T-cell (primary cell): ENCODE measurements around the gene RNASE7. TPM values are rescaled to one million over a fixed set of nuclear protein-coding genes. Genes with fewer than 3 reads are reported as not detected.
"Not testable (repeated sequence)": the region's sequence is repeated elsewhere in the genome, so short reads cannot be mapped to it uniquely, and the experiment has no call there.

Experiments
- ATAC-seq, 4 experiments: fragments of 200-7000 bp in 3 of 4; fragments of 150-1000 bp in 1 of 4; cut with Tn5 transposase; replicated peaks in 1 of 4; 1 replicate in 3 of 4; 2 replicates in 1 of 4; pipeline ENCODE4 v1.10.0; 2021; ENCODE audit warnings: moderate library complexity in 3 of 4, mild to moderate bottlenecking in 2 of 4, moderate number of reproducible peaks in 1 of 4
- CTCF ChIA-PET, 2 donors: fragments of 300-600 bp; sonication (Branson Sonifier 250); formaldehyde crosslinking; loops; one replicate each; lab custom pipeline; 2022; ENCODE audit warnings: antibody characterized with exemption in 2 of 2; lab: Charles Lee
- POLR2A ChIA-PET, 2 donors: fragments of 300-600 bp; sonication (Branson Sonifier 250); formaldehyde crosslinking; loops; one replicate each; lab custom pipeline; 2022; ENCODE audit warnings: antibody characterized with exemption in 2 of 2; lab: Charles Lee
- DNase-seq, 35 experiments: peaks; one replicate each; pipeline versions ENCODE4 v3.0.0 to v3.0.0-alpha.2; 2013 to 2023
- H3K27ac ChIP-seq: one replicate; pipeline ENCODE4 v1.5.1; 2013; ENCODE audit warnings: low read length
- H3K27me3 ChIP-seq, 2 experiments: replicated peaks in 1 of 2; 1 replicate in 1 of 2; 2 replicates in 1 of 2; pipeline versions ENCODE4 v1.6.1 to v1.7.0; 2013; ENCODE audit warnings: low read length in 1 of 2, mixed read lengths in 1 of 2; ENCODE audit not compliant: control insufficient read depth in 2 of 2, insufficient read depth in 2 of 2; ENCODE audit errors: extremely low read depth in 1 of 2
- H3K36me3 ChIP-seq, 2 donors: 1 replicate in 1 of 2; 2 replicates in 1 of 2; pipeline versions ENCODE4 v1.6.1 to v1.7.0; 2013; ENCODE audit warnings: low read length in 1 of 2; ENCODE audit not compliant: control insufficient read depth in 2 of 2, insufficient read depth in 1 of 2; ENCODE audit errors: extremely low read depth in 1 of 2
- H3K4me1 ChIP-seq, 2 experiments: 1 replicate in 1 of 2; 2 replicates in 1 of 2; pipeline versions ENCODE4 v1.6.1 to v1.7.0; 2013; ENCODE audit warnings: low read length in 2 of 2, mixed read lengths in 1 of 2; ENCODE audit not compliant: insufficient read depth in 2 of 2, control insufficient read depth in 1 of 2; ENCODE audit errors: extremely low read depth in 1 of 2
- H3K4me3 ChIP-seq, 2 donors: 1 replicate in 1 of 2; 2 replicates in 1 of 2; pipeline versions ENCODE4 v1.5.1 to v1.7.0; 2013; ENCODE audit warnings: mild to moderate bottlenecking in 2 of 2, low read length in 1 of 2, moderate library complexity in 1 of 2; ENCODE audit not compliant: control insufficient read depth in 1 of 2; ENCODE audit errors: extremely low read depth in 1 of 2
- H3K9me3 ChIP-seq: 2 replicates; pipeline ENCODE4 v1.7.0; 2013
- H3K27ac Mint-ChIP-seq, 2 donors: one replicate each; pipeline ENCODE4 v1.8.0; 2020 to 2021; ENCODE audit warnings: mild to moderate bottlenecking in 2 of 2, mixed read lengths in 2 of 2
- H3K27me3 Mint-ChIP-seq, 2 donors: one replicate each; pipeline ENCODE4 v1.8.0; 2021 to 2022; ENCODE audit warnings: mixed read lengths in 2 of 2
- H3K36me3 Mint-ChIP-seq: one replicate; pipeline ENCODE4 v1.8.0; 2021; ENCODE audit warnings: mixed read lengths
- H3K4me1 Mint-ChIP-seq, 3 donors: one replicate each; pipeline ENCODE4 v1.8.0; 2020 to 2022; ENCODE audit warnings: mixed read lengths in 3 of 3, mild to moderate bottlenecking in 1 of 3
- H3K4me3 Mint-ChIP-seq, 3 donors: one replicate each; pipeline ENCODE4 v1.8.0; 2020 to 2022; ENCODE audit warnings: mild to moderate bottlenecking in 3 of 3, mixed read lengths in 3 of 3, moderate library complexity in 3 of 3
- H3K9me3 Mint-ChIP-seq, 3 donors: one replicate each; pipeline ENCODE4 v1.8.0; 2020 to 2022; ENCODE audit warnings: mixed read lengths in 3 of 3
- WGBS: methylation state at CpG from one replicate; pipeline ENCODE4 v1.1.5; 2013; ENCODE audit warnings: missing lambda C conversion rate; ENCODE audit not compliant: insufficient coverage; 5-methylcytosine and 5-hydroxymethylcytosine counted together
- total RNA-seq, 35 experiments: library from RNA in 6 of 35; stranded (reverse) in 6 of 35; fragments of 120-200 nt in 1 of 35; gene quantifications; one replicate each; pipeline versions ENCODE4 v1.2.1 to v1.2.4 and lab custom pipeline; 2013 to 2026

The RNASE7 gene
- total RNA-seq, 5 donors from 2014 or later (not counting 1 experiment from before 2014, with no cell fraction given), result not detected

GRCh38 chr14:21038441-21039422, 3.4 kb upstream of the RNASE7 start:
- no peak overlapping the region for H3K4me3 Mint-ChIP-seq
- ChIA-PET POLR2A (interaction anchor here (0.6 to 1.3 kb wide), 2 partner anchors 24 to 26 kb away, joined by 4 to 6 read pairs; no protein-coding TSS in a partner anchor), CTCF (interaction anchor here (3.7 to 6.6 kb wide), 2 partner anchors 22 to 23 kb away, joined by 47 to 53 read pairs; no protein-coding TSS in a partner anchor)
- no peaks in the 10 kb centered on the region for H3K9me3 Mint-ChIP-seq
- 87% methylated on average over 4 of the region's 10 CpGs for WGBS
- H3K27ac ChIP-seq, result no peak overlapping the region
- H3K36me3 Mint-ChIP-seq, result no peaks in the 10 kb centered on the region
- H3K4me1 Mint-ChIP-seq, result peaks cover 0 to 4% (median 0%) of the 10 kb centered on the region in 3 donors
- no peaks in the 10 kb centered on the region for H3K9me3 ChIP-seq
- no peaks in the 10 kb centered on the region for H3K4me1 ChIP-seq
- peaks cover 0 to 13% of the 10 kb centered on the region in 2 experiments for H3K27me3 ChIP-seq
- no peak for ATAC-seq
- H3K4me3 ChIP-seq, result no peak overlapping the region
- no peak for DNase-seq
- H3K36me3 ChIP-seq, result no peaks in the 10 kb centered on the region
- H3K27ac Mint-ChIP-seq, result no peak overlapping the region
- peaks cover 3 to 9% of the 10 kb centered on the region in 2 donors for H3K27me3 Mint-ChIP-seq

GRCh38 chr14:21039585-21040369, 2.4 kb upstream of the RNASE7 start:
- POLR2A ChIA-PET, result interaction anchor here in 1 of 2 donors (1.3 kb wide), 1 partner anchor 25 kb away, joined by 4 read pairs; no protein-coding TSS in a partner anchor

GRCh38 chr14:21040370-21040925, 1.7 kb upstream of the RNASE7 start:
- Histone ChIP-seq H3K27ac (no peak overlapping the region), H3K27me3 (peaks cover 0 to 12% of the 10 kb centered on the region in 2 experiments), H3K4me1 (peaks cover 0 to 8% of the 10 kb centered on the region in 2 experiments), H3K36me3 (no peaks in the 10 kb centered on the region), H3K4me3 (no peak overlapping the region), H3K9me3 (no peaks in the 10 kb centered on the region)
- DNase-seq, result no peak
- no peaks in the 10 kb centered on the region for H3K9me3 Mint-ChIP-seq
- H3K27me3 Mint-ChIP-seq, result peaks cover 8 to 20% of the 10 kb centered on the region in 2 donors
- 91% methylated on average over 7 of the region's 8 CpGs for WGBS
- peak overlapping the region in 1 of 2 donors; percentile 22 for H3K27ac Mint-ChIP-seq
- ChIA-PET CTCF (interaction anchor here (0.8 to 6.6 kb wide), 7 partner anchors 24 to 182 kb away, joined by 3 to 53 read pairs (median 4); no protein-coding TSS in a partner anchor), POLR2A (no interaction called here)
- ATAC-seq, result no peak
- H3K4me1 Mint-ChIP-seq, result peaks cover 9 to 16% (median 10%) of the 10 kb centered on the region in 3 donors
- no peak overlapping the region for H3K4me3 Mint-ChIP-seq
- no peaks in the 10 kb centered on the region for H3K36me3 Mint-ChIP-seq

More at GRCh38 chr14:21039585-21040369, 2.4 kb upstream of the RNASE7 start:
- Mint-ChIP-seq H3K4me1 (peaks cover 8 to 13% (median 8%) of the 10 kb centered on the region in 3 donors), H3K27ac (peak overlapping the region in 1 of 2 donors; percentile 22), H3K9me3 (no peaks in the 10 kb centered on the region), H3K36me3 (no peaks in the 10 kb centered on the region), H3K4me3 (no peak overlapping the region), H3K27me3 (peaks cover 5 to 13% of the 10 kb centered on the region in 2 donors)
- CTCF ChIA-PET, result interaction anchor here (0.8 to 6.6 kb wide), 6 partner anchors 23 to 65 kb away, joined by 3 to 53 read pairs (median 5); no protein-coding TSS in a partner anchor
- H3K27ac ChIP-seq, result no peak overlapping the region
- H3K36me3 ChIP-seq, result no peaks in the 10 kb centered on the region
- H3K27me3 ChIP-seq, result peaks cover 0 to 12% of the 10 kb centered on the region in 2 experiments
- ATAC-seq (peak; percentile 67 to 81 (median 76)), DNase-seq (peak in 12 of 35 experiments; percentile 6 to 68 (median 16))
- no peaks in the 10 kb centered on the region for H3K9me3 ChIP-seq
- H3K4me3 ChIP-seq, result no peak overlapping the region
- 64% methylated on average over 4 of the region's 8 CpGs for WGBS
- peaks cover 0 to 8% of the 10 kb centered on the region in 2 experiments for H3K4me1 ChIP-seq

- H3K36me3 ChIP-seq, POLR2A ChIA-PET, DNase-seq, H3K27ac ChIP-seq, H3K9me3 ChIP-seq, H3K4me3 ChIP-seq, H3K4me1 ChIP-seq, ATAC-seq, H3K9me3 Mint-ChIP-seq, H3K4me3 Mint-ChIP-seq, H3K27ac Mint-ChIP-seq, H3K36me3 Mint-ChIP-seq: not testable (repeated sequence)
- 50% methylated on average over 2 of the region's 3 CpGs for WGBS
- CTCF ChIA-PET, result interaction anchor here (0.8 to 6.6 kb wide), 6 partner anchors 25 to 183 kb away, joined by 3 to 53 read pairs (median 5); no protein-coding TSS in a partner anchor
- peaks cover 8 to 22% of the 10 kb centered on the region in 2 donors for H3K27me3 Mint-ChIP-seq
- H3K27me3 ChIP-seq, result peaks cover 0 to 12% of the 10 kb centered on the region in 2 experiments
- H3K4me1 Mint-ChIP-seq, result peaks cover 9 to 16% (median 10%) of the 10 kb centered on the region in 3 donors
Observed at GRCh38 chr14:21040941-21041340, 1.2 kb upstream of the RNASE7 start.

GRCh38 chr14:21042918-21043317, 756 bp downstream of the RNASE7 start:
- Mint-ChIP-seq H3K4me3 (no peak overlapping the region), H3K4me1 (peaks cover 9 to 16% (median 10%) of the 10 kb centered on the region in 3 donors), H3K27ac (no peak overlapping the region), H3K9me3 (no peaks in the 10 kb centered on the region), H3K27me3 (peaks cover 5 to 22% of the 10 kb centered on the region in 2 donors), H3K36me3 (no peaks in the 10 kb centered on the region)
- Histone ChIP-seq H3K27ac (no peak overlapping the region), H3K9me3 (no peaks in the 10 kb centered on the region), H3K4me1 (peaks cover 0 to 8% of the 10 kb centered on the region in 2 experiments), H3K4me3 (no peak overlapping the region), H3K36me3 (no peaks in the 10 kb centered on the region), H3K27me3 (peaks cover 0 to 8% of the 10 kb centered on the region in 2 experiments)
- ChIA-PET POLR2A (interaction anchor here in 1 of 2 donors (0.6 kb wide), 1 partner anchor 47 kb away, joined by 3 read pairs; no protein-coding TSS in a partner anchor), CTCF (interaction anchor here (2.5 to 6.6 kb wide), 2 partner anchors 27 to 28 kb away, joined by 15 to 53 read pairs; no protein-coding TSS in a partner anchor)
- no peak for ATAC-seq
- WGBS, result 52% methylated on average over 7 of the region's 8 CpGs
- no peak for DNase-seq
